ENCODE data around the gene XRCC3. TPM values are rescaled to one million over a fixed set of nuclear protein-coding genes. Genes with fewer than 3 reads are reported as not detected.

Gene XRCC3
- total and polyA plus RNA-seq, 2 of the 8 experiments (the other 6 are each of a cell fraction or from before 2014, with no cell fraction given) = 36.9 to 41.8 TPM

- Histone ChIP-seq H3K27me3 (replicated peaks in 1 of 4; ENCODE audit: control insufficient read depth in 3 of 4, extremely low read depth in 1 of 4, insufficient read depth in 3 of 4, low read length in 3 of 4) (no peaks in the 10 kb centered on the region), H3K4me1 (replicated peaks in 1 of 4; ENCODE audit: control insufficient read depth in 3 of 4, insufficient read depth in 4 of 4, low read length in 3 of 4) (no peaks in the 10 kb centered on the region), H3K79me1 (ENCODE audit: low read depth, low read length) (peaks cover 10% of the 10 kb centered on the region; the same call in 1 of the 2 replicates), H3K18ac (ENCODE audit: extremely low read depth, low read length) (no peak overlapping the region), H3K14ac (ENCODE audit: insufficient read length) (no peak overlapping the region), H4K8ac (ENCODE audit: extremely low read depth, insufficient read depth, low read length) (no peak overlapping the region), H3K4me2 (ENCODE audit: insufficient read depth in 1 of 2, low read depth in 2 of 2, low read length in 2 of 2) (no peak overlapping the region), H4K91ac (replicated peaks; ENCODE audit: insufficient read length, low read length) (no peak overlapping the region), H3K23me2 (ENCODE audit: low read depth, low read length) (no peaks in the 10 kb centered on the region), H2BK15ac (ENCODE audit: low read length) (no peak overlapping the region), H4K20me1 (replicated peaks in 1 of 2; ENCODE audit: control insufficient read depth in 1 of 2, insufficient read depth in 2 of 2, low read length in 2 of 2) (peaks cover 2 to 4% of the 10 kb centered on the region in 2 experiments), H3K27ac (ENCODE audit: low read depth, low read length) (no peak overlapping the region), H3K4ac (replicated peaks; ENCODE audit: insufficient read length, low read depth, low read length) (no peak overlapping the region), H2AFZ (ENCODE audit: low read length) (no peak overlapping the region), H3K23ac (ENCODE audit: insufficient read length) (no peak overlapping the region), H2BK12ac (ENCODE audit: low read depth, low read length) (no peak overlapping the region), H3K56ac (replicated peaks; ENCODE audit: insufficient read length, low read depth, low read length) (no peak overlapping the region), H2BK120ac (replicated peaks; ENCODE audit: low read depth, low read length) (no peak overlapping the region), H3K79me2 (ENCODE audit: control insufficient read depth in 1 of 2, insufficient read depth in 2 of 2, low read length in 2 of 2) (no peaks in the 10 kb centered on the region; a peak in 1 of 4 replicates), H3K4me3 (ENCODE audit: extremely low read depth in 1 of 4, insufficient read depth in 2 of 4, low read depth in 3 of 4, low read length in 4 of 4) (no peak overlapping the region), H3K9me3 (ENCODE audit: insufficient read depth in 2 of 2, low read depth in 1 of 2, low read length in 1 of 2) (no peaks in the 10 kb centered on the region; a peak in 1 of 4 replicates), H2BK5ac (ENCODE audit: low read depth, low read length) (no peak overlapping the region), H3K9ac (replicated peaks in 1 of 4; ENCODE audit: extremely low read depth in 1 of 4, low read depth in 3 of 4, low read length in 3 of 4) (no peak overlapping the region), H4K5ac (ENCODE audit: insufficient read length, low read depth, low read length) (no peak overlapping the region), H2AK5ac (ENCODE audit: low read depth, low read length) (no peak overlapping the region), H2BK20ac (ENCODE audit: low read length) (no peak overlapping the region), H3K36me3 (ENCODE audit: control insufficient read depth in 2 of 4, insufficient read depth in 4 of 4, low read length in 3 of 4) (peaks cover 22 to 76% (median 54%) of the 10 kb centered on the region in 4 experiments)
- ChIA-PET POLR2A (ENCODE audit: partially characterized antibody) (no interaction called here), CTCF (ENCODE audit: partially characterized antibody) (interaction anchor here (1.0 to 1.6 kb wide), 4 partner anchors 13 to 87 kb away, joined by 3 to 7 read pairs (median 3); no protein-coding TSS in a partner anchor)
- 77% methylated on average over 7 of the region's 7 CpGs; no CpG with 5 or more reads in 1 of the 2 experiments for WGBS, 2 experiments (ENCODE audit: extremely low coverage in 1 of 2, insufficient coverage in 1 of 2, insufficient read length in 1 of 2, insufficient replicate concordance in 2 of 2, low coverage in 1 of 2, low lambda C conversion rate in 2 of 2, missing lambda C conversion rate in 1 of 2)
- FAIRE-seq (no peak), DNase-seq (ENCODE audit: low read depth in 1 of 2, low spot score in 2 of 2) (no peak)
- TF ChIP-seq CBX8 (IDR thresholded peaks at IDR 0.05; ENCODE audit: borderline replicate concordance, low read depth, low read length) (no peak), BACH1 (IDR thresholded peaks at IDR 0.05; ENCODE audit: low read length) (no peak), PHF8 (conservative IDR thresholded peaks at IDR 0.05; ENCODE audit: low read depth, low read length) (no peak), KDM1A (IDR thresholded peaks at IDR 0.05; ENCODE audit: borderline replicate concordance, low read length) (no peak), KDM5A (IDR thresholded peaks at IDR 0.05; ENCODE audit: low read length) (no peak), ASH2L (IDR thresholded peaks at IDR 0.05; ENCODE audit: low read length) (no peak), MAX (IDR thresholded peaks at IDR 0.05) (no peak), CTCF (IDR thresholded peaks at IDR 0.05; ENCODE audit: control extremely low read depth in 1 of 3, insufficient read depth in 1 of 3, low read depth in 1 of 3, low read length in 3 of 3) (no peak), SP1 (IDR thresholded peaks at IDR 0.05; ENCODE audit: low read depth, low read length) (no peak), JUND (IDR thresholded peaks at IDR 0.05; ENCODE audit: low read length) (no peak)
- TF ChIP-seq, protein P1, sequence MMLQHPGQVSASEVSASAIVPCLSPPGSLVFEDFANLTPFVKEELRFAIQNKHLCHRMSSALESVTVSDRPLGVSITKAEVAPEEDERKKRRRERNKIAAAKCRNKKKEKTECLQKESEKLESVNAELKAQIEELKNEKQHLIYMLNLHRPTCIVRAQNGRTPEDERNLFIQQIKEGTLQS (IDR thresholded peaks at IDR 0.05; ENCODE audit: insufficient read depth, low read depth, low read length) = no peak
Measured at GRCh38 chr14:103659631-103660030, 55.6 kb downstream of the XRCC3 start.

Measured in H1 (cell line).